Upper lobe of right lung (tissue), 1 donor: ENCODE data around the gene LBH. TPM values are rescaled to one million over a fixed set of nuclear protein-coding genes. Genes with fewer than 3 reads are reported as not detected.
A peak's percentile ranks its signal among the peaks of the same experiment; 100 is the strongest.

ENCODE experiments used
- ATAC-seq: fragments of 200-7000 bp; cut with Tn5 transposase; one replicate; pipeline ENCODE4 v1.9.1; 2020; ENCODE audit warnings: mild to moderate bottlenecking, moderate library complexity
- DNase-seq: peaks from one replicate; pipeline ENCODE4 v3.0.0-alpha.2; 2020
- H3K27ac ChIP-seq: fragments of 200-600 bp; one replicate; pipeline ENCODE4 v1.8.0; 2022
- H3K27me3 ChIP-seq: fragments of 200-600 bp; one replicate; pipeline ENCODE4 v1.8.0; 2022; ENCODE audit warnings: mild to moderate bottlenecking
- H3K36me3 ChIP-seq: fragments of 200-600 bp; one replicate; pipeline ENCODE4 v1.8.0; 2022
- H3K4me1 ChIP-seq: fragments of 200-600 bp; one replicate; pipeline ENCODE4 v1.8.0; 2022
- H3K4me3 ChIP-seq: fragments of 200-600 bp; one replicate; pipeline ENCODE4 v1.8.0; 2022; ENCODE audit warnings: mild to moderate bottlenecking
- H3K9me3 ChIP-seq: fragments of 200-600 bp; one replicate; pipeline ENCODE4 v1.8.0; 2022
- intact Hi-C: fragments of 100-400 bp; cut with DNase I; formaldehyde crosslinking; loops from one replicate; pipeline ENCODE4 v1.11.0; 2022
- total RNA-seq: library from RNA; stranded (reverse); fragmentation: NEBNext Ultra II Directional; extraction: Animal tissue kit (Norgen Biotek cat#: 25700); gene quantifications from one replicate; pipeline ENCODE4 v1.2.1, GENCODE V29; 2021
- TF ChIP-seq, protein P1 (sequence below): fragments of 200-600 bp; IDR thresholded peaks from one replicate; pipeline ENCODE4 v1.8.0; 2022; ENCODE audit warnings: antibody characterized with exemption
- donor health status: DM: no; HTN: yes; CAD: no; lungs with severe emphysema.

LBH gene
- total RNA-seq, 1 donor from 2014 or later = 272 TPM

DNA sequence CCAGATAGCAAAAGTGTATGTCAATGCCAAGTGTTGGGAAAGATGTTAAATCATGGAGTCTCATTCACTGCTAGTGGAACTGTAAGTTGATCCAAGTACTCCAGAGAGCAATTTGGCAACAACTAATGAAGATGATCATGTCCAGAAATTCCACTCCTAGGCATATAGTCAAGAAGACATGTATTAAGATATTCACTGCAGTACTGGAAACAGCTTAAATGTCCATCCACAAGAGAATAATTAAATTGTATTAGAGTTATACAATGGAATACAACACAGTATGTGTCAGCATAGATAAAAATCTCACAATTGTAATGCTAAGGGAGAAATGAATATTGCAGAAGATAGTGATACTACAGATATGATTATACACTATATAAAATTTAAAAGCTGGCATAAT is 15.2 kb upstream of the LBH start:
- no peaks in the 10 kb centered on the region for H3K36me3 ChIP-seq
- ATAC-seq = no peak
- TF ChIP-seq, protein P1, sequence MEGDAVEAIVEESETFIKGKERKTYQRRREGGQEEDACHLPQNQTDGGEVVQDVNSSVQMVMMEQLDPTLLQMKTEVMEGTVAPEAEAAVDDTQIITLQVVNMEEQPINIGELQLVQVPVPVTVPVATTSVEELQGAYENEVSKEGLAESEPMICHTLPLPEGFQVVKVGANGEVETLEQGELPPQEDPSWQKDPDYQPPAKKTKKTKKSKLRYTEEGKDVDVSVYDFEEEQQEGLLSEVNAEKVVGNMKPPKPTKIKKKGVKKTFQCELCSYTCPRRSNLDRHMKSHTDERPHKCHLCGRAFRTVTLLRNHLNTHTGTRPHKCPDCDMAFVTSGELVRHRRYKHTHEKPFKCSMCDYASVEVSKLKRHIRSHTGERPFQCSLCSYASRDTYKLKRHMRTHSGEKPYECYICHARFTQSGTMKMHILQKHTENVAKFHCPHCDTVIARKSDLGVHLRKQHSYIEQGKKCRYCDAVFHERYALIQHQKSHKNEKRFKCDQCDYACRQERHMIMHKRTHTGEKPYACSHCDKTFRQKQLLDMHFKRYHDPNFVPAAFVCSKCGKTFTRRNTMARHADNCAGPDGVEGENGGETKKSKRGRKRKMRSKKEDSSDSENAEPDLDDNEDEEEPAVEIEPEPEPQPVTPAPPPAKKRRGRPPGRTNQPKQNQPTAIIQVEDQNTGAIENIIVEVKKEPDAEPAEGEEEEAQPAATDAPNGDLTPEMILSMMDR = no peak
- H3K9me3 ChIP-seq = no peaks in the 10 kb centered on the region
- no peaks in the 10 kb centered on the region for H3K4me1 ChIP-seq
- H3K27ac ChIP-seq = no peak overlapping the region
- no peak overlapping the region for H3K4me3 ChIP-seq
- no peak for DNase-seq
- intact Hi-C loops = no loop called here
- no peaks in the 10 kb centered on the region for H3K27me3 ChIP-seq

DNA sequence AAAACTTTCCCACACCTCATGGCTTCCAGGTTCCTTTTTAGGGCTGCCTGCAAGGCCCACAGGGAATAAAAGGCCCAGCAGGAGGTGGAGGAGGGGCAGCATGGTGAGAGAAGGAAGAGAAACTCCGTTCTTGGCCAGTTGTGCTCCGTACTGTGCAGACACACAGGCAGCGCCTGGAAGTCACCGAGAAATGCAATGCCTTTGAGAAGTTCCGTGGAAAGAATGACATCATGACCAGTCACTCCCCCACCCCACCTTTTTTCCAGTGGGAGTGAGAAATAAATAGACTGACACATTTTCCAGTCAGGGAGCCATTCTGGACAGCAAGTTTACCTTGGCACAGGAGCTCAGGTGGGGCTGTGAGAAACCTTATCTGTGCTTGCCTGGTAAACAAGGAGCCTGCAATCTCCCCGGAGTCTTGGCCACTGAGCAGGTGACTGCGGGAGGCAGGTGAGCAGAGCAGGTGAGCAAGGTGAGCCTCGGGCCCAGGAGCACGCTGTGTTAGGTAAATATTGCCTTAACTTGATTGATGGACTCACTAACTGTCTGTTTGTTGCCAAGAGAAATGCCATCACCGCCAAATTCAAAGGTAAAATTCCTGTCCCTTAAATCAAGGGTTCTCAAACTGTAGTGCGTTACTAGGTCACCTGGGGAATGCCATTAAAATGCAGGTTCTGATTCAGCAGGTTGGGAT is 13.5 kb upstream of the LBH start:
- Histone ChIP-seq H3K4me1 (no peaks in the 10 kb centered on the region), H3K36me3 (no peaks in the 10 kb centered on the region), H3K27me3 (no peaks in the 10 kb centered on the region), H3K27ac (no peak overlapping the region), H3K4me3 (no peak overlapping the region), H3K9me3 (no peaks in the 10 kb centered on the region)
- DNase-seq (peak; percentile 77), ATAC-seq (peak; percentile 92)
- intact Hi-C loops = no loop called here
- TF ChIP-seq, protein P1 = no peak

DNA sequence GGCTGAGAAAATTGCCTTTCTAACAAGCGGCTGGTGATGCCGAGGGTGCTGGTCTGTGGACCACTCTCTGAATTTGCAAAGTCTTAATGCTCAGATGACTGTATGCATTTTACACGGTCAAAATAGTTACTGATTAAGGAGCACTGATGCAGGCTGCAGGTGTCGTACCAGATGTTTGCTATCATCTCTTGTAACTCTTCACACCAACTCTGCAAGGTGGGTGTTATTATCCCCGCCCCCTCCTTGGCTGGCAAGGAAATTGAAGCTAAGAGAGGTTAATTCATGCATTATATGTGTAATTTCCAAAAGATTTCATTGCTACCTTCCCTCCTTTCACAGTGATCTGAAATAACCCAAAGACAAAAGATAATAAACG is 13.0 kb upstream of the LBH start:
- intact Hi-C loops = no loop called here
- DNase-seq (no peak), ATAC-seq (no peak)
- Histone ChIP-seq H3K36me3 (no peaks in the 10 kb centered on the region), H3K27ac (peak overlapping the region; percentile 4), H3K4me1 (no peaks in the 10 kb centered on the region), H3K9me3 (no peaks in the 10 kb centered on the region), H3K4me3 (no peak overlapping the region), H3K27me3 (no peaks in the 10 kb centered on the region)
- TF ChIP-seq, protein P1 = no peak

DNA sequence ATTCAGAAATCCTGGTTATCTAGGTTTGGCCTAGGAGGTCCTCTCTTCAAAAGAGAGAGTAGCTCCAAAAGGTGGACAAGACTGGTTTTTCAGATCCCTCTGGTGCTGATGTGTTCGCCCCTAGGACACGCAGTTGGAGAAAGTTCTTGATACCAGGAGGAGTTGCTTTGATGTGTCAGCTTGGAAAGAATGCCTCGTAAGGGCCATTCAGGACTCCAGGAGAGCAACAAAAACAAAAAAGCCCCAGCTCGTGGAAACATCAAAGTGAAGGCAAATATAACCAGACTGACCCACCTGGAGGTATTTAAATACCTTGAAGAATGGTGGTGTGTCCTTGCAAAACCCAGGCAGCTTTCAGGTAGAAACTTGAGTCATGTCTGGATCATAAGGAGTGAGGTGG is 12.5 kb upstream of the LBH start:
- Histone ChIP-seq H3K9me3 (no peaks in the 10 kb centered on the region), H3K4me3 (no peak overlapping the region), H3K27me3 (no peaks in the 10 kb centered on the region), H3K27ac (peak overlapping the region; percentile 4), H3K36me3 (no peaks in the 10 kb centered on the region), H3K4me1 (no peaks in the 10 kb centered on the region)
- TF ChIP-seq, protein P1 = no peak
- ATAC-seq = peak; percentile 44
- intact Hi-C loops = no loop called here
- no peak for DNase-seq

DNA sequence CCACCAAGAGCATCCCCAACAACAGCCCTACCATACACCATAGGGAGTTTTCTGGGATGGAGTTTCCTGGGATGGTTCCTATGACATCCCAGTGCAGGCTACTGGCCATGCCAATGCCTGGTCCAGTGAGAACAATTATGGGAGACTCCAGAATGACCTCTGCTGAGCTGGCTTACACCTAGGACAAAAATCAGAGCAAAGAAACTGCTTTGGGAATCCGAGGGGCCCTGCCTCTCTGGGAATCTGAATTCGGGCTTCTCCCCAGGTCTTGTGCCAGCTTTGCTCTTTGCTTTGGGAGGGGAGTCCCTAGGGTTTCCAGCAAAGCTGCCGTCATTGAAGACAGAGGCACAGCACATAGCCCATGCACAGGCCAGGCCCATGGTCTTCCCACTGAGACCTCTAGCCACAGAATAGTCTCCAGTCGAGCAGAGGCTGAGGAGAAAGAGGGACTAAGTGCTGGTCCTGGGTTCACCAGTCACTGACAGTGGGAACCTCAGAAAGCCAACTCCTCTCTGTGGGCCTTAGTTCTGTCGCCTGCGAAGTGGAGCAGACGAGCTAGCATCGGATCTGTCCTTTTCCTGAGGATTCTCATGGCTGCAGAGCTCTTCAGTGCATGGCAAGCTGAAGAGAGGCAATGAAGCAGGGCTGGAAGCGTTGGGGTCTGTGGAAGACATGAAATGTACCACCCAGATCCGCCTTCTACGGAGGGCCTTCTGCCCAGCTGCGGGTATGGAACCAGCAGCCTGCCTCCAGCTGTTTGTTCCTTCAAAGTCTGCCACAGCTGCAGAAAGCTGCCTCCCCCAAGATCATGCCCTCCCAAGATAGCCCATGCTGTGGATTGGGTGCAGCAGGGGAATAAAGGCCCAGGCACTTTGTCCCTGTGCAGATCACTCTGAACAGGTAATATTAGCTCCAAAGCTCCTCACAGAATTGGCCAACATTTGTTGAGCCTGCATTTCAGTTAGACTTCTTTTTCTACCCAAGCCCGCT is 11.2 kb upstream of the LBH start:
- no peak for ATAC-seq
- DNase-seq = no peak
- intact Hi-C loops = no loop called here
- H3K36me3 ChIP-seq = no peaks in the 10 kb centered on the region
- H3K4me3 ChIP-seq = no peak overlapping the region
- H3K9me3 ChIP-seq = no peaks in the 10 kb centered on the region
- H3K4me1 ChIP-seq = peaks cover 4% of the 10 kb centered on the region
- TF ChIP-seq, protein P1 = no peak
- H3K27ac ChIP-seq = no peak overlapping the region
- H3K27me3 ChIP-seq = no peaks in the 10 kb centered on the region
